ENCODE data around the gene C2CD2L. TPM values are rescaled to one million over a fixed set of nuclear protein-coding genes. Genes with fewer than 3 reads are reported as not detected.
A peak's percentile ranks its signal among the peaks of the same experiment; 100 is the strongest.
"Not testable (repeated sequence)": the region's sequence is repeated elsewhere in the genome, so short reads cannot be mapped to it uniquely, and the experiment has no call there.

C2CD2L gene
- total RNA-seq, 2 experiments from 2014 or later = 20.1 to 20.8 TPM

DNA sequence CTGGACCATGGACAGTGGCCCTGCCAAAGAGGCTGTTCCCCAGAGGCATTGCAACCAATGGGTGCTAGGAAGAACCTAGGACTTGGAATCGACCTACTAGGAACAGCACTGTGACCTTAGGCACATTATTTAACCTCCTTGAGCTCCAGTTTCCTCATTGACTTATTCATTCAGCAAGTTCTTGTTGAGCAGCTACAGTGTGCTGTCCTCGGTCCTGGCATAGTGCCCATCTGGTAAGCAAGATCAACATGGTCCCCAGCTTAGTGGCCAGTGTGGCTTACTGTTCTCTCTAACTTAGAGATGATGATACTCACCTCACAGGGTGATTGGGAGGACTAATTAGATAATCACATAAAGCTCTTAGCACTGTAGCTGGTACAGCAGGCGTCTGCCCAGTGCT is 49.9 kb downstream of the C2CD2L start:
- Mint-ChIP-seq H3K27ac (no peak overlapping the region), H3K27me3 (ENCODE audit: low read depth) (peaks cover 2% of the 10 kb centered on the region), H3K4me1 (ENCODE audit: low read depth) (no peaks in the 10 kb centered on the region), H3K9me3 (no peaks in the 10 kb centered on the region), H3K4me3 (no peak overlapping the region), H3K36me3 (ENCODE audit: low read depth) (no peaks in the 10 kb centered on the region)
- intact Hi-C loops (cut with micrococcal nuclease) = no loop called here
- DNase-seq = no peak
- CTCF ChIA-PET = interaction anchor here (0.6 to 1.0 kb wide), 4 partner anchors 9 to 54 kb away, joined by 3 to 5 read pairs (median 4); partner anchors contain the start of gene NLRX1

DNA sequence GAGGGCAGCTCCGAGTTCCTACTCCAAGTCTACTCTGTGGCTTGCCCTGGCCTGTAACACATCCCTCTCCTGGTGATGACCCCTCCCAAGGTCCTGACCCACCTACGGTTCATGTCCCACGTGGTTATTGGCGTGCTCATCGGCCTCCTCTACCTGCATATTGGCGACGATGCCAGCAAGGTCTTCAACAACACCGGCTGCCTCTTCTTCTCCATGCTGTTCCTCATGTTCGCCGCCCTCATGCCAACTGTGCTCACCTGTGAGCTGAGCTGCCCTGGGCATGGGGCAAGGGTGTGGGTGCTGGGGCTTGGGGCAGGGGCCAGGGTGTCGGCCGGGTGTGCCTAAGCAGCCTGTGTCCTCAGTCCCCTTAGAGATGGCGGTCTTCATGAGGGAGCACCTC is 51.3 kb downstream of the C2CD2L start:
- Mint-ChIP-seq H3K36me3 (ENCODE audit: low read depth) (no peaks in the 10 kb centered on the region), H3K4me3 (no peak overlapping the region), H3K27me3 (ENCODE audit: low read depth) (peaks cover 2% of the 10 kb centered on the region), H3K27ac (no peak overlapping the region), H3K4me1 (ENCODE audit: low read depth) (no peaks in the 10 kb centered on the region), H3K9me3 (no peaks in the 10 kb centered on the region)
- DNase-seq = no peak
- CTCF ChIA-PET = interaction anchor here (0.6 to 1.0 kb wide), 2 partner anchors 38 to 180 kb away, joined by 3 to 4 read pairs; no protein-coding TSS in a partner anchor
- intact Hi-C loops (cut with micrococcal nuclease) = no loop called here

DNA sequence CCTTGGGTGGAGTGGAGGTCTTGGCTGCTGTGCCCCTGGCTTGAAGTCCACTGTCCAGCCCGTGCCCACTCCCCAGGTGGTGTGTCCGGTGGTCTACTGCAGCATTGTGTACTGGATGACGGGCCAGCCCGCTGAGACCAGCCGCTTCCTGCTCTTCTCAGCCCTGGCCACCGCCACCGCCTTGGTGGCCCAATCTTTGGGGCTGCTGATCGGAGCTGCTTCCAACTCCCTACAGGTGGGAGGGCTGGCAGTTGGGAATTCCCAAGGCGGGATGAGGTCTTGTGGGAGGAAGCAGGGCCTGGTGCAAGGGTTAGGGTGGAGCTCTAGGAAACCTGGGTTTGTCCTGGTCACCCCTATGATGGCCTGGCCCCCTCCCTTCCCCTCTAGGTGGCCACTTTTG is 53.0 kb downstream of the C2CD2L start:
- CTCF ChIA-PET = interaction anchor here (0.6 to 1.9 kb wide), 3 partner anchors 9 to 167 kb away, joined by 4 to 7 read pairs (median 4); partner anchors contain the start of gene NLRX1
- no peak for DNase-seq
- H3K27ac Mint-ChIP-seq = no peak overlapping the region
- H3K4me1 Mint-ChIP-seq (ENCODE audit: low read depth) = no peaks in the 10 kb centered on the region
- H3K4me3 Mint-ChIP-seq = no peak overlapping the region
- peaks cover 2% of the 10 kb centered on the region for H3K27me3 Mint-ChIP-seq (ENCODE audit: low read depth)
- no peaks in the 10 kb centered on the region for H3K9me3 Mint-ChIP-seq
- H3K36me3 Mint-ChIP-seq (ENCODE audit: low read depth) = no peaks in the 10 kb centered on the region
- intact Hi-C loops (cut with micrococcal nuclease) = no loop called here

DNA sequence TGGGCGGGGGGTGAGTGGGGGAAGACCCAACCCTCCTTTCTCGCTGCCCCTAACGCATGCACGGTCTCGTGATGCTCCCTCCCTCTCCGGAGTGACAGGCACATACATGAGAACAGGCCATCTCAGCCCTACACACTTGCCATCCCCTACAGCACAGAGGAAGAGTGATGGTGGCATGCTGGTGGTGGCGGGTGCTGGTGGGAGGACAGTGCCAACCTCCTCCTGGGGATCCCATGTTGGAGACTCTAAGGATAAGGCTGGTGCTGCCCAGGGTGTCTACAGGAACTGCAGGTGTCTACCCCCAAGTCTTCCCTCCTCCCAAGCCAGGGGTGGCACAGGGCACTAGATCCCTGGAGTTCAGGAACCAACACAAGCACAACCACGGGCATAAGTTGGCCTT is 54.7 kb downstream of the C2CD2L start:
- CTCF ChIA-PET = no interaction called here

DNA sequence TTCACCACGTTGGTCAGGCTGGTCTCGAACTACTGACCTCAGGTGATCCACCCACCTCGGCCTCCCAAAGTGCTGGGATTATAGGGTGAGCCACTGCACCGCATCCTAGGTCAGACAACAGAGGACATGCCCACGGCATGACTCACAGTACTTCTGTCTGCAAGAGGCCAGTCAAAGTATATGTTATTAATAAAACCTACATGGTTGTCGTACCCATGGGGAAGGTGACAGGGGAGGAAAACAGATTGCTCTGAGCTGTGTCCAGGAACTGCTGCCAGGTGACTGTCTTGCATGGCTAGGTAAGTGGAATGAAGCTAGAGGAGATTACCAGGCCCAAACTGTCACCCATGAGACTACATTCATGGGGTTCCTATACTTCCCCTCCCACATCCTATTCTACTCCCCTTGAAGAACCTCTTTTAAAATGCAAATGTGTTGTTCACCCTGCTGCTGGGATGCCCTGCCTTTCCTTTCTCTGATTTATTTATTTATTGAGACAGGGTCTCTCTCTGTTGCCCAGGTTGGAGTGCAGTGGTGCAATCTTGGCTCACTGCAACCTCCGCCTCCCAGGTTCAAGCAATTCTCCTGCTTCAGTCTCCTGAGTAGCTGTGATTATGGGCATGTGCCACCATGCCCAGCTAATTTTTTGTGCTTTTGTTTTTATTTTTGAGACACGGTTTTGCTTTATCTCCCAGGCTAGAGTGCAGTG is 59.4 kb downstream of the C2CD2L start:
- Mint-ChIP-seq H3K36me3 (ENCODE audit: low read depth) (no peaks in the 10 kb centered on the region), H3K9me3 (no peaks in the 10 kb centered on the region), H3K27me3 (ENCODE audit: low read depth) (no peaks in the 10 kb centered on the region), H3K27ac (no peak overlapping the region), H3K4me3 (no peak overlapping the region), H3K4me1 (ENCODE audit: low read depth) (peaks cover 6% of the 10 kb centered on the region)
- DNase-seq = no peak
- CTCF ChIA-PET = interaction anchor here (0.7 to 6.2 kb wide), 6 partner anchors 9 to 172 kb away, joined by 3 to 47 read pairs (median 4); partner anchors contain the start of gene CBL
- intact Hi-C loops (cut with micrococcal nuclease) = no loop called here

More for the DNA sequence above, 54.7 kb downstream of the C2CD2L start:
- no peak for DNase-seq
- H3K27ac Mint-ChIP-seq = no peak overlapping the region
- intact Hi-C loops (cut with micrococcal nuclease) = no loop called here
- no peaks in the 10 kb centered on the region for H3K36me3 Mint-ChIP-seq (ENCODE audit: low read depth)
- H3K9me3 Mint-ChIP-seq = no peaks in the 10 kb centered on the region
- H3K4me3 Mint-ChIP-seq = no peak overlapping the region
- H3K27me3 Mint-ChIP-seq (ENCODE audit: low read depth) = no peaks in the 10 kb centered on the region
- no peaks in the 10 kb centered on the region for H3K4me1 Mint-ChIP-seq (ENCODE audit: low read depth)

DNA sequence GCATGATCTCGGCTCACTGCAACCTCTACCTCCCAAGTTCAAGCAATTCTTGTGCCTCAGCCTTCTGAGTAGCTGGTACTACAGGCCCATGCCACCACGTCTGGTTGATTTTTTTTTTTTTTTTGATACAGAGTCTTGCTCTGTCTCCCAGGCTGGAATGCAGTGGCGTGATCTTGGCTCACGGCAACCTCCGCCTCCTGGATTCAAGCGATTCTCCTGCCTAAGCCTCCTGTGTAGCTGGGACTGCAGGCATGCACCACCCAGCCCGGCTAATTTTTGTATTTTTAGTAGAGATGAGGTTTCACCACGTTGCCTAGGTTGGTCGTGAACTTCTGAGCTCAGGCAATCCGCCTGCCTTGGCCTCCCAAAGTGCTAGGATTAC is 59.9 kb downstream of the C2CD2L start:
- H3K4me3 Mint-ChIP-seq = not testable (repeated sequence)

DNA sequence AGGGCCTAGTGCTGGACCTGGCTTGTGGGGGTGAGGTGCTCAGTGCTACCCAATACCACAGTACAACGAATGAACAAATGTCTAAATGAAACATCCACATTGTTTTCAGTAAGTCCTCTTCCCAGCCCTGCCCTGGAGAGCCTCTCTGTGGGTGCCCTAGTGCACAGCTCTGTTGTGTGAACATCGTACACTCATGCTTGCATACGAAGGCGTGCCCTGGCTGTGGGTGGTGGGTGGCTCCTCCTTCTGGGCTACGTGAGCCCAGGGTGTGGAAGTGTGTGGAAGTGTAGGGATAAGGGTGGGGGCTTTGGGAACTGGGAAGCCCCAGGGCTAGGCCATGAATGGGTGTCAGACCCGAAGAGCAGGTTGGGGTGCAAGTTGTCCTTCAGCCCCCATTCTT is 60.8 kb downstream of the C2CD2L start:
- Mint-ChIP-seq H3K36me3 (ENCODE audit: low read depth) (no peaks in the 10 kb centered on the region), H3K27ac (no peak overlapping the region), H3K4me3 (peak overlapping the region; percentile 60), H3K4me1 (ENCODE audit: low read depth) (peaks cover 6% of the 10 kb centered on the region), H3K9me3 (no peaks in the 10 kb centered on the region), H3K27me3 (ENCODE audit: low read depth) (no peaks in the 10 kb centered on the region)
- CTCF ChIA-PET = interaction anchor here (1.9 to 6.2 kb wide), 2 partner anchors 28 to 170 kb away, joined by 6 to 47 read pairs; no protein-coding TSS in a partner anchor
- intact Hi-C loops (cut with micrococcal nuclease) = loop anchor here (1.0 to 2.0 kb wide), 6 partner anchors 29 to 155 kb away; partner anchors contain the start of genes CBL, DPAGT1, HINFP and VPS11
- DNase-seq = no peak

More for the DNA sequence above, 59.9 kb downstream of the C2CD2L start:
- H3K9me3 Mint-ChIP-seq; H3K27me3 Mint-ChIP-seq (ENCODE audit: low read depth); H3K27ac Mint-ChIP-seq; intact Hi-C loops (cut with micrococcal nuclease); H3K4me1 Mint-ChIP-seq (ENCODE audit: low read depth); DNase-seq; H3K36me3 Mint-ChIP-seq (ENCODE audit: low read depth): not testable (repeated sequence)
- CTCF ChIA-PET = interaction anchor here (0.7 to 6.2 kb wide), 5 partner anchors 16 to 171 kb away, joined by 3 to 47 read pairs (median 5); partner anchors contain the start of gene CBL

Other genes with a start within 250 kb of the C2CD2L start
- gene CXCR5, start 223.5 kb upstream of the C2CD2L start, total RNA-seq = 10 to 100 TPM; 25.6 to 26.1 TPM
- gene BCL9L, start 181.4 kb upstream of the C2CD2L start, total RNA-seq = 10 to 100 TPM; 33.3 to 36.1 TPM
- under 1 TPM; 0.25 to 0.45 TPM for gene UPK2, start 151.0 kb upstream of the C2CD2L start, total RNA-seq
- gene FOXR1, start 135.6 kb upstream of the C2CD2L start, total RNA-seq = not detected
- gene CENATAC, start 109.2 kb upstream of the C2CD2L start, total RNA-seq = 10 to 100 TPM; 17.4 to 18.0 TPM
- 1,000 to 10,000 TPM; 2,183 to 2,206 TPM for gene RPS25, start 89.0 kb upstream of the C2CD2L start, total RNA-seq
- gene TRAPPC4, start 88.6 kb upstream of the C2CD2L start, total RNA-seq = 10 to 100 TPM; 66.4 to 69.9 TPM
- 10 to 100 TPM; 28.3 to 30.3 TPM for gene SLC37A4, start 76.5 kb upstream of the C2CD2L start, total RNA-seq
- 100 to 1,000 TPM; 108 to 116 TPM for gene HYOU1, start 50.1 kb upstream of the C2CD2L start, total RNA-seq
- 10 to 100 TPM; 16.9 to 19.5 TPM for gene VPS11, start 39.5 kb upstream of the C2CD2L start, total RNA-seq
- gene HMBS, start 22.5 kb upstream of the C2CD2L start, total RNA-seq = 10 to 100 TPM; 27.9 to 29.4 TPM
- gene DPAGT1, start 5.5 kb upstream of the C2CD2L start, total RNA-seq = 10 to 100 TPM; 52.2 to 53.1 TPM
- 10 to 100 TPM; 24.5 to 25.2 TPM for gene HINFP, start 14.2 kb downstream of the C2CD2L start, total RNA-seq
- under 1 TPM; 0.12 to 0.31 TPM for gene ABCG4, start 41.7 kb downstream of the C2CD2L start, total RNA-seq
- 10 to 100 TPM; 20.8 to 22.2 TPM for gene NLRX1, start 61.4 kb downstream of the C2CD2L start, total RNA-seq
- not detected for gene NHERF4, start 78.1 kb downstream of the C2CD2L start, total RNA-seq
- 10 to 100 TPM; 25.3 to 25.7 TPM for gene CBL, start 99.0 kb downstream of the C2CD2L start, total RNA-seq
- gene MCAM, start 209.8 kb downstream of the C2CD2L start, total RNA-seq = 1 to 10 TPM; 8.0 to 8.4 TPM
- 10 to 100 TPM; 46.1 to 47.0 TPM for gene RNF26, start 227.2 kb downstream of the C2CD2L start, total RNA-seq
- not detected for gene C1QTNF5, start 233.5 kb downstream of the C2CD2L start, total RNA-seq
- not detected for gene MFRP, start 239.4 kb downstream of the C2CD2L start, total RNA-seq